LNCaP clone FGC (cell line): ENCODE results near the gene P2RY1.
A peak's percentile ranks its signal among the peaks of the same experiment; 100 is the strongest.
"Not testable (repeated sequence)": the region's sequence is repeated elsewhere in the genome, so short reads cannot be mapped to it uniquely, and the experiment has no call there.

Experiments
- DNase-seq: peaks from one replicate; pipeline ENCODE4 v3.0.0-alpha.2; 2011; ENCODE audit warnings: low read depth
- H3K4me3 ChIP-seq: 2 replicates; pipeline ENCODE4 v1.5.1; 2011; ENCODE audit warnings: mild to moderate bottlenecking, low read depth, low read length, control low read depth
- TF ChIP-seq, protein P1 (sequence below): IDR thresholded peaks from 2 replicates; pipeline ENCODE4 v1.5.1; 2012; ENCODE audit warnings: mild to moderate bottlenecking; ENCODE audit not compliant: control insufficient read depth, insufficient read depth; ENCODE audit errors: extremely low read depth

P2RY1 gene

DNA sequence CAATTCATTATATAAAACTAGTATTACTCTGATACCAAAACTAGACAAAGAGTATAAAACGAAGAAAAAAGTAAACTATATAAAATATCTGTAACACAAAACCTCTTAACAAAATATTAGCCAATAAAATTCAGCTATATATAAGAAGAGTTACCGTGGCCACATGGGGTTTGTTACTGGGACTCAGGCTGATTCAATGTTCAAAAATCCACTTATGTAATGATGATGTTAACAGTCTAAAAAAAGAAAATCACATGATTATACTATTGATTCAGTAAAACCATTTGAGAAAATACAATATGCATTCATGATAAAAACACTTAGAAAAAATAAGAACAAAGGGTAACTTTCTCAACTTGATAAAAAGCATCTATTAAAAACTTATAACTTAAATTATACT is 18.3 kb downstream of the P2RY1 start:
- no peak for DNase-seq
- H3K4me3 ChIP-seq: no peak overlapping the region
- TF ChIP-seq, protein P1, sequence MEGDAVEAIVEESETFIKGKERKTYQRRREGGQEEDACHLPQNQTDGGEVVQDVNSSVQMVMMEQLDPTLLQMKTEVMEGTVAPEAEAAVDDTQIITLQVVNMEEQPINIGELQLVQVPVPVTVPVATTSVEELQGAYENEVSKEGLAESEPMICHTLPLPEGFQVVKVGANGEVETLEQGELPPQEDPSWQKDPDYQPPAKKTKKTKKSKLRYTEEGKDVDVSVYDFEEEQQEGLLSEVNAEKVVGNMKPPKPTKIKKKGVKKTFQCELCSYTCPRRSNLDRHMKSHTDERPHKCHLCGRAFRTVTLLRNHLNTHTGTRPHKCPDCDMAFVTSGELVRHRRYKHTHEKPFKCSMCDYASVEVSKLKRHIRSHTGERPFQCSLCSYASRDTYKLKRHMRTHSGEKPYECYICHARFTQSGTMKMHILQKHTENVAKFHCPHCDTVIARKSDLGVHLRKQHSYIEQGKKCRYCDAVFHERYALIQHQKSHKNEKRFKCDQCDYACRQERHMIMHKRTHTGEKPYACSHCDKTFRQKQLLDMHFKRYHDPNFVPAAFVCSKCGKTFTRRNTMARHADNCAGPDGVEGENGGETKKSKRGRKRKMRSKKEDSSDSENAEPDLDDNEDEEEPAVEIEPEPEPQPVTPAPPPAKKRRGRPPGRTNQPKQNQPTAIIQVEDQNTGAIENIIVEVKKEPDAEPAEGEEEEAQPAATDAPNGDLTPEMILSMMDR: no peak

- no peak overlapping the region for H3K4me3 ChIP-seq
- DNase-seq: no peak
- TF ChIP-seq, protein P1: no peak
Measured at GRCh38 chr3:152857082-152857481, 22.2 kb downstream of the P2RY1 start.

DNA sequence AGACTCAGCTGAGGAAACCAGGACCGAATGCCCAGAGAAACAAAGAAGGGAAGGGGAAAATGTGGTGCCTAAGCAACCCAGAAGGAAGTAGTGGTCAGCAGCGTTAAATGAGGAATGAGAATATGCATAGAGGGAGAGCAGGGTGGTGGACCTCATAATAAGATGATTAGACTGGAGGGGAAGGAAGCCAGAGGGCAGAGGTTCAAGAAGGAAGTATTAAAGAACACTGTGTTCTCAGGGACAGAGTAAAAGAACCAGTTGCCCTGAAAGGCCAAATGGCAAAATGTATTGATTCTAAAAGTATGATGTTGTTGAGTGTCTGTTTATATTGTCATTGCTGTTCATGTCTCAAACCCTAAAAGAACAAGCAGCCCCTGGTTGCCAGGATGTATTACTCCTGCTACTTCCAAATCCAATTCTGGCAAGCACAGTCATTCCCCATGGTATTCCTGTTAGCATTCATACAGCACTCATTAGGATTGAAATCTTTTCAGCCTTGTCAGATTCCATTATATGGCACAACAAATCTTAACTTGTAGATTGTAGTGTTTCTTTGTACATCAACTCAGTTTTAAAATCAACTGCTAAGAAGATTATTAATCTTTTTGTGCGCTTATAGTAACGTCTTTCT is 23.4 kb downstream of the P2RY1 start:
- DNase-seq: peak; percentile 57
- TF ChIP-seq, protein P1: no peak
- no peak overlapping the region for H3K4me3 ChIP-seq

GRCh38 chr3:152860736-152861135 is 25.8 kb downstream of the P2RY1 start:
- no peak for DNase-seq
- TF ChIP-seq, protein P1: no peak
- no peak overlapping the region for H3K4me3 ChIP-seq

GRCh38 chr3:152865668-152866245 is 30.8 kb downstream of the P2RY1 start:
- no peak for DNase-seq
- no peak overlapping the region for H3K4me3 ChIP-seq
- TF ChIP-seq, protein P1: no peak

DNA sequence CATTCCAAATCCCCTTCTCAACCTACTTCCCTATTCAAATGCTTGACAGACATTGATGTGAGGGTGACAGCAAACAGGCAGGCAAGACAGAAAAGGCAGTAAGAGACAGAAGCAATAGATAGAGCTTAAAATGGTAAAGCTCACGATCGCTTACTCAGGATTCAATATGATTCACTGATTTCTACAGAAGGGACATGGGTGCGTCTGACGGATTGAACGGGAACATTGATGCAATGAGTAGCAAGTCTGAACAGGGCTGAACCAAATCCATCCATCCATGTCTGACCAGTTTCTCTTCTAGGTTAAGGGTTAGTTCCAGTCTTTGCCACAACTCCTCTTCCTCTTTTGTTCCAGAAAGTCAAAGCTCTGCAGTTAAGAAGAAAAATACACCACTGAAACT is 35.1 kb downstream of the P2RY1 start:
- DNase-seq: no peak

DNA sequence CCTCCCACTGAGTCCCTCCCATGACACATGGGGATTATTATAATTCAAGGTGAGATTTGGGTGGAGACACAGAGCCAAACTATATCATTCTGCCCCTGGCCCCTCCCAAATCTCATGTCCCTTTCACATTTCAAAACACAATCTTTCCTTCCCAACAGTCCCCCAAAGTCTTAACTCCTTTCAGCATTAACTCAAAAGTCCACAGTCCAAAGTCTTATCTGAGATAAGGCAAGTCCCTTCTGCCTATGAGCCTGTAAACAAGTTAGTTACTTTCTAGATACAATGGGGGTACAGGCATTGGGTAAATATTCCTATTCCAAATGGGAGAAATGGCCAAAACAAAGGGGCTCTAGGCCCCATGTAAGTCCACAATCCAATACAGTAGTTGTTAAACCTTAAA is 38.4 kb downstream of the P2RY1 start:
- DNase-seq, H3K4me3 ChIP-seq: not testable (repeated sequence)

More for the DNA sequence above, 35.1 kb downstream of the P2RY1 start:
- H3K4me3 ChIP-seq: no peak overlapping the region
- TF ChIP-seq, protein P1: no peak
